ENCODE data around the gene AP1S3. TPM values are rescaled to one million over a fixed set of nuclear protein-coding genes. Genes with fewer than 3 reads are reported as not detected.

Gene AP1S3
- total and polyA plus RNA-seq, 10 donors = 2.4 to 16.0 (median 10.5) TPM

DNA sequence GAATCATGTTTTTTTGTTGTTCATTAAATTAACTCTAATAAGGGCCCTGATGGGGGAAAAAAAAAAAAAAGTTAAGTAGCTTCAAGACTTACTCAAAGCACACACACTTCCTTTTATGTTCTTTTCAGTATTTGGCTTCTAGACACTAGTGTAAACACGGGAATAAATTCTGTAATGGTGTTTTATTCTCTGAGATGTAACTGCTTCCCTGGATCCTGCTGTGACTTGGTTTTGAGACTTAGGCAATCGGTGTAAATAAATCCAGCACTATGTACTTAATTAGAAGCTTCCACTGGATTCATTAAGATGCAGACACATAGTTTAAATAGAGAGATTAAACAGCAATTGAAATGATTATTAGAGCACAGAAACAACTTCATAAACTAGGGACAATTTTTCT, 26.1 kb upstream of the AP1S3 start:
- TF ChIP-seq POLR2A (IDR thresholded peaks at IDR 0.05) (no peak), POLR2AphosphoS5 (IDR thresholded peaks at IDR 0.05) (no peak)
- TF ChIP-seq, protein P1, sequence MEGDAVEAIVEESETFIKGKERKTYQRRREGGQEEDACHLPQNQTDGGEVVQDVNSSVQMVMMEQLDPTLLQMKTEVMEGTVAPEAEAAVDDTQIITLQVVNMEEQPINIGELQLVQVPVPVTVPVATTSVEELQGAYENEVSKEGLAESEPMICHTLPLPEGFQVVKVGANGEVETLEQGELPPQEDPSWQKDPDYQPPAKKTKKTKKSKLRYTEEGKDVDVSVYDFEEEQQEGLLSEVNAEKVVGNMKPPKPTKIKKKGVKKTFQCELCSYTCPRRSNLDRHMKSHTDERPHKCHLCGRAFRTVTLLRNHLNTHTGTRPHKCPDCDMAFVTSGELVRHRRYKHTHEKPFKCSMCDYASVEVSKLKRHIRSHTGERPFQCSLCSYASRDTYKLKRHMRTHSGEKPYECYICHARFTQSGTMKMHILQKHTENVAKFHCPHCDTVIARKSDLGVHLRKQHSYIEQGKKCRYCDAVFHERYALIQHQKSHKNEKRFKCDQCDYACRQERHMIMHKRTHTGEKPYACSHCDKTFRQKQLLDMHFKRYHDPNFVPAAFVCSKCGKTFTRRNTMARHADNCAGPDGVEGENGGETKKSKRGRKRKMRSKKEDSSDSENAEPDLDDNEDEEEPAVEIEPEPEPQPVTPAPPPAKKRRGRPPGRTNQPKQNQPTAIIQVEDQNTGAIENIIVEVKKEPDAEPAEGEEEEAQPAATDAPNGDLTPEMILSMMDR (IDR thresholded peaks at IDR 0.05 in 8 of 11, conservative IDR thresholded peaks at IDR 0.05 in 3 of 11) = no peak
- intact Hi-C loops (cut with DNase I; ENCODE audit: low total_unique reads) = no loop called here
- Histone ChIP-seq H3K4me1 (peaks cover 0 to 27% (median 8%) of the 10 kb centered on the region in 6 donors), H3K4me3 (no peak overlapping the region), H3K27me3 (replicated peaks in 1 of 7) (no peaks in the 10 kb centered on the region), H3K27ac (no peak overlapping the region), H3K36me3 (no peaks in the 10 kb centered on the region), H3K9me3 (no peaks in the 10 kb centered on the region)
- no peak for DNase-seq
- 82 to 95% (median 90%) methylated on average over 2 of the region's 2 CpGs for WGBS, 5 donors

DNA sequence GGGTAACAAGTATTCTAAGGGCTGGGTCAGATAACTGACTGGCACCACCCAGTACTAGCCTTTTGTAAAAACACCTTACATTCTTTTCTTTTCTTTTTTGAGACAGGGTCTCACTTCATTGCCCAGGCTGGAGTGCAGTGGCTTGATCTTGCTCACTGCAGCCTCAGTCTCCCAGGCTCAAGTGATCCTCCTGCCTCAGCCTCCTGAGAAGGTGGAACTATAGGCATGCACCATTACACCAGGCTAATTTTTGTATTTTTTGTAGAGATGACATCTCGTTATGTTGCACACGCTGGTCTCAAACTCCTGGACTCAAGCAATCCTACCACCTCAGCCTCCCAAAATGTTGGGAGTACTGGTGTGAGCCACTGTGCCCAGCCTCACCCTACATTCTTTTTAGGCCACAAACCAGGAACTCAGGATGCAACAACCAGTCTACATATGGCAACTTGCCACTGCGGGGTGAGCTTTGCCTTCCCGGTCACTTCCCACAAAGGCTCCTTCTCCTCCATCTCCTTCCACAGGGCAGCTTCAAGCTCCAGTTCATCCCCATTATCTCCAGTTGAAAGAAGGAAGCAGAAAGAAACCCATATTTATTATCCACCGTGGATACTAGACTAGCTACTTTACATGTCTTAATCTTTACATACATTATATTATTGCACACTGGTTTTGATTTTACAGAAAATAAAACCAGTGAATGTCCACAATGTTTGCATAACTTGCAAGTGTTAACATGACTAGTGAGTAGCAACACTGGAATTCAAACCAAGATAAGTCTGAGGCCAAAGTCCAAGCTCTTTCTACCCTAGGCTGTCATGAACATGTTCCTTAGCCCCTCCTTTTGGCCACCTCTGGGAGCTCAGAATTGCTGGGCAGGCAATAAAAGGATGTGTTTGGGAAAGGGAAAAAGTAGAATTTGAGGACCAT, 23.7 kb upstream of the AP1S3 start:
- Histone ChIP-seq H3K4me1 (peaks cover 0 to 30% (median 7%) of the 10 kb centered on the region in 6 donors), H3K9me3 (no peaks in the 10 kb centered on the region), H3K27me3 (replicated peaks in 1 of 7) (no peaks in the 10 kb centered on the region), H3K27ac (no peak overlapping the region), H3K4me3 (no peak overlapping the region), H3K36me3 (no peaks in the 10 kb centered on the region)
- no peak for DNase-seq
- TF ChIP-seq, protein P1 (IDR thresholded peaks at IDR 0.05 in 8 of 11, conservative IDR thresholded peaks at IDR 0.05 in 3 of 11) = no peak
- TF ChIP-seq POLR2A (IDR thresholded peaks at IDR 0.05) (no peak), POLR2AphosphoS5 (IDR thresholded peaks at IDR 0.05) (no peak)
- intact Hi-C loops (cut with DNase I; ENCODE audit: low total_unique reads) = no loop called here
- WGBS, 5 donors = 72 to 86% (median 75%) methylated on average over 5 of the region's 5 CpGs

DNA sequence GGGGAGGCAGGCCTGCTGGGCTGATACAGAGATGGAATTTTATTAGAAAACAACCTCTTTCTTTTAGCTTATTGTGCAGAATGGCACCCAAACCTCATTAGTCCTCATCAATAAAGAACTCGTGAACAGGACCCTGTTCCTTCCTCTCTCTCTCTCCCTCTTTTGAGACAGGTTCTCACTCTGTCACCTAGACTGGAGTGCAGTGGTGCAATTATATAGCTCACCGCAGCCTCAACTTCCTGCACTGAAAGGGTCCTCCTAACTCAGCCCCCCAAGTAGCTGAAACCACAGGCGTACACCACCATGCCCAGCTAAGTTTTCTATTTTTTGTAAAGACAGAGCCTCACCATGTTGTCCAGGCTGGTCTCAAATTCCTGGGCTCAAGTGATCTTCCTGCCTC, 21.7 kb upstream of the AP1S3 start:
- H3K36me3 ChIP-seq = peaks cover 0 to 15% (median 2%) of the 10 kb centered on the region in 6 donors
- 57 to 85% (median 69%) methylated on average over 3 of the region's 3 CpGs for WGBS, 5 donors
- H3K27ac ChIP-seq = no peak overlapping the region
- TF ChIP-seq POLR2A (IDR thresholded peaks at IDR 0.05) (no peak), POLR2AphosphoS5 (IDR thresholded peaks at IDR 0.05) (no peak)
- TF ChIP-seq, protein P1 (IDR thresholded peaks at IDR 0.05 in 8 of 11, conservative IDR thresholded peaks at IDR 0.05 in 3 of 11) = no peak
- peaks cover 0 to 20% (median 3%) of the 10 kb centered on the region in 6 donors for H3K4me1 ChIP-seq
- H3K4me3 ChIP-seq = no peak overlapping the region
- intact Hi-C loops (cut with DNase I; ENCODE audit: low total_unique reads) = no loop called here
- no peaks in the 10 kb centered on the region for H3K9me3 ChIP-seq
- no peaks in the 10 kb centered on the region for H3K27me3 ChIP-seq (replicated peaks in 1 of 7)
- no peak for DNase-seq

DNA sequence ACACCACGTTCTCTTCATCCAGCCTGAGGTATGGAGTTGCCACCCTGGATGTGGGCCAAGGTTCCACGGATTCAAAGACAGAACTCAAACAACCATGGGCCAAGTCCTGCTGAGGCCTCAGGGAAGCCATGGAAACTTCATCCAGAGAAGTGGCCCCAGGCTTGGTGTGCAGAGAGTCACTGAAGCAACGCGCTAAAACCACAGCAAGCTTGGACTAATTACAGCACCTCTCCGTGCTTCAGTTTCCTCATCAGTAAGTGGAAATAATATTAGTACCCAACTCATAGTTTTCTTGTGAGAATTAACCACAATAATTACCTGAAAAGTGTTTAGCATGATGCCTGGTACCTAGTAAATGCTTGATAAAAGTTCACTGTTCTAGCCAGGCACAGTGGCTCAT, 19.2 kb upstream of the AP1S3 start:
- TF ChIP-seq POLR2AphosphoS5 (IDR thresholded peaks at IDR 0.05) (no peak), POLR2A (IDR thresholded peaks at IDR 0.05) (no peak)
- TF ChIP-seq, protein P1 (IDR thresholded peaks at IDR 0.05 in 8 of 11, conservative IDR thresholded peaks at IDR 0.05 in 3 of 11) = no peak

More for the DNA sequence above, 19.2 kb upstream of the AP1S3 start:
- H3K27ac ChIP-seq = no peak overlapping the region
- H3K9me3 ChIP-seq = no peaks in the 10 kb centered on the region
- no peaks in the 10 kb centered on the region for H3K27me3 ChIP-seq (replicated peaks in 1 of 7)
- H3K4me1 ChIP-seq = peaks cover 0 to 20% (median 3%) of the 10 kb centered on the region in 6 donors
- H3K4me3 ChIP-seq = no peak overlapping the region
- peaks cover 0 to 40% (median 2%) of the 10 kb centered on the region in 6 donors for H3K36me3 ChIP-seq
- DNase-seq = no peak
- intact Hi-C loops (cut with DNase I; ENCODE audit: low total_unique reads) = no loop called here
- 49 to 82% (median 60%) methylated on average over 5 of the region's 5 CpGs for WGBS, 5 donors
